Glutamatergic neuron (in vitro differentiated cells): ENCODE measurements around the gene HOXB6. TPM values are rescaled to one million over a fixed set of nuclear protein-coding genes. Genes with fewer than 3 reads are reported as not detected.
A peak's percentile ranks its signal among the peaks of the same experiment; 100 is the strongest.

Source experiments
- DNase-seq: peaks from one replicate; pipeline ENCODE4 v3.0.0; 2022
- H3K27ac Mint-ChIP-seq: one replicate; pipeline ENCODE4 v1.8.0; 2020; ENCODE audit warnings: mild to moderate bottlenecking, mixed read lengths, inconsistent platforms; ENCODE audit not compliant: unreplicated experiment
- H3K27me3 Mint-ChIP-seq: one replicate; pipeline ENCODE4 v1.8.0; 2020; ENCODE audit warnings: mild to moderate bottlenecking, moderate library complexity, mixed read lengths, inconsistent platforms; ENCODE audit not compliant: unreplicated experiment
- H3K36me3 Mint-ChIP-seq: one replicate; pipeline ENCODE4 v1.8.0; 2020; ENCODE audit warnings: mild to moderate bottlenecking, mixed read lengths, inconsistent platforms; ENCODE audit not compliant: unreplicated experiment
- H3K4me1 Mint-ChIP-seq: one replicate; pipeline ENCODE4 v1.8.0; 2020; ENCODE audit warnings: mild to moderate bottlenecking, low read depth, mixed read lengths, inconsistent platforms; ENCODE audit not compliant: unreplicated experiment
- H3K4me3 Mint-ChIP-seq: one replicate; pipeline ENCODE4 v1.8.0; 2020; ENCODE audit warnings: mild to moderate bottlenecking, mixed read lengths, inconsistent platforms; ENCODE audit not compliant: unreplicated experiment
- H3K9me3 Mint-ChIP-seq: one replicate; pipeline ENCODE4 v1.8.0; 2020; ENCODE audit warnings: mild to moderate bottlenecking, moderate library complexity, mixed read lengths, inconsistent platforms; ENCODE audit not compliant: unreplicated experiment
- CTCF ChIP-seq: fragments of 200-600 bp; sonication (generic); IDR thresholded peaks from one replicate; pipeline ENCODE4 v1.5.0; 2021; ENCODE audit not compliant: partially characterized antibody, unreplicated experiment
- total RNA-seq: library from RNA; stranded (reverse); fragmentation: NEBNext Ultra II Directional; extraction: Animal tissue kit (Norgen Biotek cat#: 25700); gene quantifications from one replicate; pipeline ENCODE4 v1.2.1, GENCODE V29; 2021; ENCODE audit not compliant: unreplicated experiment

HOXB6 gene
- total RNA-seq, 1 donor from 2014 or later = not detected

DNA sequence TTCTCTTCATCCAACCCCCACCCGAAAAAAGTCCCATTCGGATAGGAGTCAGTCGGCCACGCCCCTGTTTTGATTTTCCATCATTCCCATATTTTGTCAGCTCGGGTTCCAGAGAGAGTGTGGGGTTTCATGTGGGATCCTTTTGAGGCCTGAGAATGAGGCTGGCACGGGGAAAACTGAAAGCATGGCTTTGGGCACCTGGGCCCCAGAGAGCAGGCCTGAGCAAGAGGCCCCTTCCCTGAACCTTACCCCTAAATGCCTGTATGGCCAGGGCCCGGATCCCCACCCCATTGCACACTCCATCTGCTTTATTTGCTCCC, 22.1 kb downstream of the HOXB6 start:
- peaks cover 69% of the 10 kb centered on the region for H3K27me3 Mint-ChIP-seq
- H3K4me1 Mint-ChIP-seq = peaks cover 9% of the 10 kb centered on the region
- TF ChIP-seq CTCF = no peak
- no peak overlapping the region for H3K4me3 Mint-ChIP-seq
- peaks cover 3% of the 10 kb centered on the region for H3K36me3 Mint-ChIP-seq
- no peak overlapping the region for H3K27ac Mint-ChIP-seq
- H3K9me3 Mint-ChIP-seq = peaks cover 17% of the 10 kb centered on the region
- no peak for DNase-seq

DNA sequence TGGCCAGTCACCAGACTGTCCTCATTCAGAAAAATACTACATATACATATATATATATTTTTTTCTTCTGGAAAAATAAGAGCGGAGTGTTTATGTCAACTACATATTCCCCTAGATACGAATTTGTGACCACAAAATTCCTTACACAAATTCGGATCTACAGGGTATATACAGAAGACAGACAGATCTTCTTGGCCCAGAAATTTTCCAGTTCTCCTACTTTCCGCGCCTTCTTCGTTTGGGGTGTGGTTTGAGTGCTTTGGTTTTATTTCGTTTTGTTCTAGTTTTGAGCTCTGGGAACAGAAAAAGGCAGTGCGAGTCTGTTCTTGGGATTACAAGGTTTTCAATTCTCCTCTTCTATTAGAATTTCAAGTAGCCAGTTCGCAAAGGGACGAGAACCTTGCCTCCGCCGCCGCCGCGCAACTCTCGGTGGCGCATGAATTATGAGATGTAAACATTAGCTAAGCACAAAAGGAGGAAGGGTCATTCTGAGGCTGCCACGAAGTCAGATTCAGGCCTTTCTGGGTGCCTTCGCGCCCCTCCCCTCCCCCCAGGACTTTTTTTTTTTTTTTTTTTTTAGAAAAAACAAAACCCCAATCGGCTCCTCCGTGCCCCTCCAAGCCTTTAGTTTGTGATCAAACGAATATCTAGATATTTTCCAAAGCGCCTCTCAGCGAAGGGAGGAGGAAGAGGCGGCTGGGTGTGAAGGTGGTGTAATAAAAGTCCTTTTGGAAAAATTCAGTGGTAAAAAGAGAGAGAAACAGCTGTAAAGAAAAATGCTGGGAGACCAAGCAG, 24.8 kb downstream of the HOXB6 start:
- Mint-ChIP-seq H3K36me3 (no peaks in the 10 kb centered on the region), H3K4me1 (no peaks in the 10 kb centered on the region), H3K27me3 (peaks cover 57% of the 10 kb centered on the region), H3K9me3 (peaks cover 21% of the 10 kb centered on the region), H3K27ac (no peak overlapping the region), H3K4me3 (no peak overlapping the region)
- DNase-seq = no peak
- no peak for TF ChIP-seq CTCF

DNA sequence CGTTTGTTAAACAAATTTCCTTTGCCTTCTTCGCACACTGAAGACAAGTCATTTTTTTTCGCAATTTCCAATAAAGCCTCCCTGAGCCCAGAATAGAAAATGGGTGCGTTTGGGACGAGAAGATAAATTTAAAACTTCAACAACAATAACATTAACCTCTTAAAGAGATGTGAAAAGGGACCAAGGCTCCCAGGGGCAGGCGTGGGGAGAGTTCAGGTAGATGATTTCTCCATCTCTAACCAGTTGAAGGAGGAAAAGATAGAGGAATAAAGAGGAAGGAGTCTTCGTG, 25.4 kb downstream of the HOXB6 start:
- Mint-ChIP-seq H3K4me3 (no peak overlapping the region), H3K9me3 (peaks cover 21% of the 10 kb centered on the region), H3K4me1 (no peaks in the 10 kb centered on the region), H3K27ac (no peak overlapping the region), H3K36me3 (no peaks in the 10 kb centered on the region), H3K27me3 (peaks cover 58% of the 10 kb centered on the region)
- no peak for TF ChIP-seq CTCF
- no peak for DNase-seq

- peaks cover 21% of the 10 kb centered on the region for H3K9me3 Mint-ChIP-seq
- DNase-seq = no peak
- no peaks in the 10 kb centered on the region for H3K36me3 Mint-ChIP-seq
- H3K27ac Mint-ChIP-seq = no peak overlapping the region
- no peak for TF ChIP-seq CTCF
- no peaks in the 10 kb centered on the region for H3K4me1 Mint-ChIP-seq
- H3K27me3 Mint-ChIP-seq = peaks cover 57% of the 10 kb centered on the region
- H3K4me3 Mint-ChIP-seq = peak overlapping the region; percentile 15
These were observed 25.9 kb downstream of the HOXB6 start for GRCh38 chr17:48578616-48579470.
